RWPE2 (cell line): Measurements from ENCODE around the gene USP40.

Source experiments
- ATAC-seq: fragments of 200-7000 bp; cut with Tn5 transposase; 3 replicates; pipeline ENCODE4 v1.9.1; 2021; ENCODE audit warnings: low read depth
- DNase-seq: peaks from one replicate; pipeline ENCODE4 v3.0.0-alpha.2; 2020; ENCODE audit warnings: low spot score
- H3K27ac ChIP-seq: fragments of 450-650 bp; 2 replicates; pipeline ENCODE4 v1.5.1; 2017; ENCODE audit warnings: mild to moderate bottlenecking; ENCODE audit not compliant: poor library complexity, severe bottlenecking
- H3K27me3 ChIP-seq: fragments of 250-450 bp; sonication (Bioruptor Pico); 2 replicates; pipeline ENCODE4 v1.5.1; 2021; ENCODE audit warnings: mild to moderate bottlenecking, moderate library complexity; ENCODE audit not compliant: insufficient read depth, poor library complexity, severe bottlenecking
- H3K36me3 ChIP-seq: fragments of 250-450 bp; sonication (Bioruptor Pico); 2 replicates; pipeline ENCODE4 v1.5.1; 2020; ENCODE audit warnings: low read depth, mild to moderate bottlenecking, moderate library complexity
- H3K4me1 ChIP-seq: fragments of 250-450 bp; sonication (Bioruptor Pico); 2 replicates; pipeline ENCODE4 v1.5.1; 2021; ENCODE audit warnings: mild to moderate bottlenecking, moderate library complexity; ENCODE audit not compliant: insufficient read depth, poor library complexity, severe bottlenecking
- H3K4me3 ChIP-seq: fragments of 250-450 bp; sonication (Bioruptor Pico); 2 replicates; pipeline ENCODE4 v1.5.1; 2021; ENCODE audit warnings: mild to moderate bottlenecking, moderate library complexity; ENCODE audit not compliant: severe bottlenecking
- H3K9me3 ChIP-seq: fragments of 250-450 bp; sonication (Bioruptor Pico); 2 replicates; pipeline ENCODE4 v1.5.1; 2021; ENCODE audit warnings: mild to moderate bottlenecking, moderate library complexity; ENCODE audit not compliant: severe bottlenecking
- TF ChIP-seq, protein P1 (sequence below): fragments of 450-650 bp; IDR thresholded peaks from one replicate; pipeline ENCODE4 v1.5.1; 2017; ENCODE audit warnings: mild to moderate bottlenecking, moderate library complexity; ENCODE audit not compliant: poor library complexity, severe bottlenecking

Gene USP40

GRCh38 chr2:233480490-233481202 is 85.9 kb downstream of the USP40 start:
- Histone ChIP-seq H3K36me3 (peaks cover 53% of the 10 kb centered on the region), H3K9me3 (no peaks in the 10 kb centered on the region), H3K4me3 (no peak overlapping the region), H3K27me3 (no peaks in the 10 kb centered on the region), H3K4me1 (peaks cover 17% of the 10 kb centered on the region), H3K27ac (peak overlapping the region; percentile 100)
- TF ChIP-seq, protein P1, sequence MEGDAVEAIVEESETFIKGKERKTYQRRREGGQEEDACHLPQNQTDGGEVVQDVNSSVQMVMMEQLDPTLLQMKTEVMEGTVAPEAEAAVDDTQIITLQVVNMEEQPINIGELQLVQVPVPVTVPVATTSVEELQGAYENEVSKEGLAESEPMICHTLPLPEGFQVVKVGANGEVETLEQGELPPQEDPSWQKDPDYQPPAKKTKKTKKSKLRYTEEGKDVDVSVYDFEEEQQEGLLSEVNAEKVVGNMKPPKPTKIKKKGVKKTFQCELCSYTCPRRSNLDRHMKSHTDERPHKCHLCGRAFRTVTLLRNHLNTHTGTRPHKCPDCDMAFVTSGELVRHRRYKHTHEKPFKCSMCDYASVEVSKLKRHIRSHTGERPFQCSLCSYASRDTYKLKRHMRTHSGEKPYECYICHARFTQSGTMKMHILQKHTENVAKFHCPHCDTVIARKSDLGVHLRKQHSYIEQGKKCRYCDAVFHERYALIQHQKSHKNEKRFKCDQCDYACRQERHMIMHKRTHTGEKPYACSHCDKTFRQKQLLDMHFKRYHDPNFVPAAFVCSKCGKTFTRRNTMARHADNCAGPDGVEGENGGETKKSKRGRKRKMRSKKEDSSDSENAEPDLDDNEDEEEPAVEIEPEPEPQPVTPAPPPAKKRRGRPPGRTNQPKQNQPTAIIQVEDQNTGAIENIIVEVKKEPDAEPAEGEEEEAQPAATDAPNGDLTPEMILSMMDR: peak; percentile 40
- peak; percentile 40 for ATAC-seq
- DNase-seq: no peak

- DNase-seq (no peak), ATAC-seq (no peak)
- H3K27me3 ChIP-seq: no peaks in the 10 kb centered on the region
- H3K4me1 ChIP-seq: peaks cover 17% of the 10 kb centered on the region
- peak overlapping the region; percentile 100 for H3K27ac ChIP-seq
- H3K36me3 ChIP-seq: peaks cover 45% of the 10 kb centered on the region
- TF ChIP-seq, protein P1: no peak
- H3K9me3 ChIP-seq: no peaks in the 10 kb centered on the region
- no peak overlapping the region for H3K4me3 ChIP-seq
Measured at GRCh38 chr2:233479616-233480489, 86.7 kb downstream of the USP40 start.

DNA sequence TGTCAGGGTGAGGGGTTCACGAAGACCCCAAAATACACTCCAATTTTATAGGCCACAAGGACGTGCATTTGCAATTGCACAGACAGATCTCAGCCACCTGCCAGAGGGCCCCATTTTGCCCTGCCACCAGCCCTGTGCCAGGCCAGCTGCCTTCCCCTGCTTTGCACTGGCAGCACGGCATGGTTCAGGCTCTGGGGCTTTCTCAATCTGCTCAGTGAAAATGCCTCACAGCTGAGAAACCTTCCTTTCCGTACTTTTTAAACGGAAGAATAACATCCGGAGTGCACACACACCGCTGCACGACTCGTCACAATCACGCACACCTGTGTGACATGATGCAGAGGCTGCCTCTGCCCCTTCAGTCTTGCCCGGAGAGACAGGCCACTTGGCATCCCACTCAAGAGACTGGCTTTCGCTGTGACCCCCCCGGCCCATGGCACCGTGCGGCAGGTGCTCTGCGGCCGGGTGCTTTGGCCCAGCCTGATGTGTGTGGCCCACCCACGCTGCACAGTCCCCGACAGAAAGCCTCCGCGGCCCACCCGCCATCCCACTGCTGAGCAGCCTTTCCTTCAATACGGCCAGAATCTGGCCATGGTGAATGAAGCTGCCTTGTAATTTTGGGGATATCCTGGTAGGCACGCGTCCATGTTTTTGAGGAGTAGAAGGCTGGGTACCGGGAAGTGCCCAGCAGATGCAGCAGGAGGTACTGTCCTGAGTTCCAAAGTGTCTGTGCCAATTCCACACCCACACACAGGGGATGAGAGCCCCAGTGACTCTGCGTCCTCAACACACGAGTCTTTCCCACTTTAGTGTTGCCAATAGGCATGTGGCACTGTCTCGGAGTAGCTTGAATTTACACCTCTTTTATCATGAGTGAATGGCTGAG is 88.8 kb downstream of the USP40 start:
- Histone ChIP-seq H3K4me1 (peaks cover 17% of the 10 kb centered on the region), H3K4me3 (no peak overlapping the region), H3K36me3 (peaks cover 27% of the 10 kb centered on the region), H3K27me3 (no peaks in the 10 kb centered on the region), H3K9me3 (no peaks in the 10 kb centered on the region), H3K27ac (no peak overlapping the region)
- DNase-seq (no peak), ATAC-seq (no peak)
- TF ChIP-seq, protein P1: no peak

- TF ChIP-seq, protein P1: no peak
- Histone ChIP-seq H3K9me3 (no peaks in the 10 kb centered on the region), H3K4me3 (no peak overlapping the region), H3K27ac (no peak overlapping the region), H3K27me3 (no peaks in the 10 kb centered on the region), H3K4me1 (peaks cover 13% of the 10 kb centered on the region), H3K36me3 (peaks cover 19% of the 10 kb centered on the region)
- DNase-seq: no peak
- ATAC-seq: no peak
Measured at GRCh38 chr2:233476651-233477547, 89.7 kb downstream of the USP40 start.
